Measurements from ENCODE around the gene DISC1. TPM values are rescaled to one million over a fixed set of nuclear protein-coding genes. Genes with fewer than 3 reads are reported as not detected.

The DISC1 gene
- total RNA-seq, 2 experiments from 2014 or later = 19.8 to 20.0 TPM

DNA sequence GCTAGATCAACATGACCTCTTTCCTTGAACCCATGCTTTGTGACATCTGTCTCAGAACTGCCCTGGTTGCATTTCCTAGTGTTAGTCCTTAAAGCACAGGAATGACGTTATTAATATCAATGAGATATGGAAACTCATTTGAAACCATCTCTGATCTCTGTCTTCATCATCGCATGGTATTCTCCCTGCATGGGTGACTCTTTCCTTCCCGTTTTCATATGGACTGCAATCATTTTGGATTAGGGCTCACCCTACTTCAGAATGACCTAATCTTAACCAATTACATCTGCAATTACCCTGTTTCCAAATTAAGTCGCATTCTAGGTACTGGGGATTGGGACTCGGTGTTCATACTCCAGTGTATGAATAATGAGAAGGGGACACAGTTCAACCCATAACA, 41.7 kb upstream of the DISC1 start:
- POLR2A ChIA-PET = no interaction called here

DNA sequence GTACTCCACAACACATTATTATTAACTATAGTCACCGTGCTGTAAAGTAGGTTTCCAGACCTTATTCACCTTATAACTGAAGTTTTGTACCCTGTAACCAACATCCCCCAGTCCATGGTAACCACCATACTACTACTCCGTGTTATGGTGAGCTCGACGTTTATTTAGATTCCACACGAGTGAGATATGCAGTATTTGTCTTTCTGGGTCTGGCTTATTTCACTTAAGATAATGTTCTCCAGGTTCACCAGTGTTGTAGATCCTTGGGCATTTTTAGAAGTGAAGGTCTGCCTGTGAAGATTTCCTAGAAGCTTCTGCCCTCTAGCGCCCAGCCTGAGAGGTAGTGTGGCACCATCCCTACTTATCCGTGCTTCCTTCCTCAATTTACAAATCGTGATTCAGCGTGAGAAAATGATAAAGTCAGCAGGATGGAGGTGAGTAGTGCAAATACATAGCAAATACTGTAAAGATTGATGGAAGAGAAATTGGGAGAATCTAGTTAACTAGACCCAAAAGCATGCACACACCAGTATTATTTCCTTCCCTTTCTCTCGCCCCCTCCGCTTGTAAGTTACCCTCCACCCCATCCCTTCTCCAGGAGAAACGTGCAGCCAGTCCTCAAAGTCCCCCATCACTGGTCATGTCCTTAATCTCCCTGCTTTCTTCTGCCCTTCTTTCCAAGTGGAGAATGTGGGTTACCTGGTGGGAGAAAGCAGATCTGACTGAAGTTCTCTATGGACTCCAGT, 36.0 kb upstream of the DISC1 start:
- intact Hi-C loops (cut with DNase I, micrococcal nuclease) = loop anchor here (1.0 to 10.0 kb wide), 2 partner anchors 166 to 232 kb away; partner anchors contain the start of gene EGLN1 (in 1 of the 2)
- CTCF ChIA-PET = interaction anchor here (1.0 kb wide), 1 partner anchor 233 kb away, joined by 4 read pairs; no protein-coding TSS in a partner anchor
- peak; percentile 61 for ATAC-seq (ENCODE audit: poor library complexity)

More for the DNA sequence above, 41.7 kb upstream of the DISC1 start:
- H3K27ac ChIP-seq (ENCODE audit: low read depth in 1 of 2, low read length in 2 of 2) = no peak overlapping the region
- no peak overlapping the region for H3K27ac Mint-ChIP-seq
- H3K9me3 ChIP-seq (ENCODE audit: control insufficient read depth in 1 of 2, insufficient read depth in 1 of 2, low read length in 2 of 2) = no peaks in the 10 kb centered on the region
- no peaks in the 10 kb centered on the region for H3K4me1 Mint-ChIP-seq (ENCODE audit: low read depth)
- no peaks in the 10 kb centered on the region for H3K36me3 ChIP-seq (ENCODE audit: insufficient read depth, low read length)
- CTCF ChIA-PET = interaction anchor here (0.5 kb wide), 1 partner anchor 152 kb away, joined by 3 read pairs; no protein-coding TSS in a partner anchor
- no peaks in the 10 kb centered on the region for H3K36me3 Mint-ChIP-seq (ENCODE audit: low read depth)
- H3K27me3 Mint-ChIP-seq = no peaks in the 10 kb centered on the region
- H3K4me3 Mint-ChIP-seq = no peak overlapping the region
- DNase-seq (no peak), ATAC-seq (ENCODE audit: poor library complexity) (no peak)
- no peaks in the 10 kb centered on the region for H3K4me1 ChIP-seq (ENCODE audit: insufficient read depth, low read length)
- H3K27me3 ChIP-seq (ENCODE audit: control insufficient read depth in 1 of 2, insufficient read depth in 2 of 2, low read length in 2 of 2) = no peaks in the 10 kb centered on the region
- no peak for TF ChIP-seq CTCF (IDR thresholded peaks at IDR 0.05)
- no peaks in the 10 kb centered on the region for H3K9me3 Mint-ChIP-seq
- intact Hi-C loops (cut with DNase I, micrococcal nuclease) = no loop called here
- no peak overlapping the region for H3K4me3 ChIP-seq (ENCODE audit: low read length)

GRCh38 chr1:231591466-231591865, 35.1 kb upstream of the DISC1 start:
- no peaks in the 10 kb centered on the region for H3K9me3 Mint-ChIP-seq
- no peak for TF ChIP-seq CTCF (IDR thresholded peaks at IDR 0.05)
- H3K27ac ChIP-seq (ENCODE audit: low read depth in 1 of 2, low read length in 2 of 2) = no peak overlapping the region
- no peaks in the 10 kb centered on the region for H3K27me3 Mint-ChIP-seq
- H3K4me3 Mint-ChIP-seq = no peak overlapping the region
- DNase-seq = no peak
- H3K27me3 ChIP-seq (ENCODE audit: control insufficient read depth in 1 of 2, insufficient read depth in 2 of 2, low read length in 2 of 2) = no peaks in the 10 kb centered on the region
- ATAC-seq (ENCODE audit: poor library complexity) = no peak
- no peaks in the 10 kb centered on the region for H3K4me1 Mint-ChIP-seq (ENCODE audit: low read depth)
- H3K27ac Mint-ChIP-seq = no peak overlapping the region
- POLR2A ChIA-PET = no interaction called here
- H3K36me3 ChIP-seq (ENCODE audit: insufficient read depth, low read length) = no peaks in the 10 kb centered on the region
- H3K36me3 Mint-ChIP-seq (ENCODE audit: low read depth) = no peaks in the 10 kb centered on the region
- H3K4me1 ChIP-seq (ENCODE audit: insufficient read depth, low read length) = no peaks in the 10 kb centered on the region
- CTCF ChIA-PET = interaction anchor here (1.4 kb wide), 1 partner anchor 14 kb away, joined by 3 read pairs; no protein-coding TSS in a partner anchor
- H3K4me3 ChIP-seq (ENCODE audit: low read length) = no peak overlapping the region
- H3K9me3 ChIP-seq (ENCODE audit: control insufficient read depth in 1 of 2, insufficient read depth in 1 of 2, low read length in 2 of 2) = no peaks in the 10 kb centered on the region
- intact Hi-C loops (cut with DNase I, micrococcal nuclease) = loop anchor here in 1 of 2 experiments (10.0 kb wide), 1 partner anchor 167 kb away; the partner anchor contains the start of gene EGLN1

More for the DNA sequence above, 36.0 kb upstream of the DISC1 start:
- H3K4me1 Mint-ChIP-seq (ENCODE audit: low read depth) = no peaks in the 10 kb centered on the region
- no peaks in the 10 kb centered on the region for H3K27me3 Mint-ChIP-seq
- H3K4me3 ChIP-seq (ENCODE audit: low read length) = no peak overlapping the region
- peak in 10 of 14 experiments; percentile 4 to 67 (median 26) for DNase-seq
- H3K27ac ChIP-seq (ENCODE audit: low read depth in 1 of 2, low read length in 2 of 2) = no peak overlapping the region
- H3K4me1 ChIP-seq (ENCODE audit: insufficient read depth, low read length) = no peaks in the 10 kb centered on the region
- no peaks in the 10 kb centered on the region for H3K27me3 ChIP-seq (ENCODE audit: control insufficient read depth in 1 of 2, insufficient read depth in 2 of 2, low read length in 2 of 2)
- no peak overlapping the region for H3K27ac Mint-ChIP-seq
- no peak overlapping the region for H3K4me3 Mint-ChIP-seq
- H3K9me3 Mint-ChIP-seq = no peaks in the 10 kb centered on the region
- H3K36me3 ChIP-seq (ENCODE audit: insufficient read depth, low read length) = no peaks in the 10 kb centered on the region
- H3K36me3 Mint-ChIP-seq (ENCODE audit: low read depth) = no peaks in the 10 kb centered on the region
- H3K9me3 ChIP-seq (ENCODE audit: control insufficient read depth in 1 of 2, insufficient read depth in 1 of 2, low read length in 2 of 2) = no peaks in the 10 kb centered on the region
- peak; percentile 55 for TF ChIP-seq CTCF (IDR thresholded peaks at IDR 0.05)
- POLR2A ChIA-PET = no interaction called here

All from CD4-positive, alpha-beta T cell (primary cell).